WERI-Rb-1 (cell line): ENCODE results near the gene SPEG.
"Not testable (repeated sequence)": the region's sequence is repeated elsewhere in the genome, so short reads cannot be mapped to it uniquely, and the experiment has no call there.

ENCODE experiments used
- DNase-seq: peaks from one replicate; pipeline ENCODE4 v3.0.0-alpha.2; 2020
- H3K27ac ChIP-seq: fragments of 250-450 bp; sonication (Bioruptor Pico); 2 replicates; pipeline ENCODE4 v1.5.1; 2020; ENCODE audit warnings: mild to moderate bottlenecking, moderate library complexity
- H3K27me3 ChIP-seq: fragments of 250-450 bp; sonication (Bioruptor Pico); 2 replicates; pipeline ENCODE4 v1.5.1; 2021; ENCODE audit warnings: mild to moderate bottlenecking, low read depth, moderate library complexity; ENCODE audit not compliant: insufficient read depth, severe bottlenecking
- H3K36me3 ChIP-seq: fragments of 250-450 bp; sonication (Bioruptor Pico); 2 replicates; pipeline ENCODE4 v1.5.1; 2020; ENCODE audit warnings: mild to moderate bottlenecking, moderate library complexity
- H3K4me3 ChIP-seq: 2 replicates; pipeline ENCODE4 v1.5.1; 2011; ENCODE audit warnings: low read depth, mild to moderate bottlenecking, control low read depth, low read length
- H3K9me3 ChIP-seq: fragments of 250-450 bp; sonication (Bioruptor Pico); 2 replicates; pipeline ENCODE4 v1.5.1; 2021; ENCODE audit warnings: mild to moderate bottlenecking, moderate library complexity; ENCODE audit not compliant: severe bottlenecking
- CTCF ChIP-seq: IDR thresholded peaks from 2 replicates; pipeline ENCODE4 v1.5.1; 2011; ENCODE audit warnings: low read depth, mild to moderate bottlenecking, control low read depth, inconsistent platforms, low read length

Gene SPEG

GRCh38 chr2:219406861-219407230, 27.8 kb upstream of the SPEG start:
- H3K4me3 ChIP-seq: no peak overlapping the region
- DNase-seq: no peak
- no peaks in the 10 kb centered on the region for H3K9me3 ChIP-seq
- H3K27me3 ChIP-seq: no peaks in the 10 kb centered on the region
- H3K36me3 ChIP-seq: no peaks in the 10 kb centered on the region
- TF ChIP-seq CTCF: no peak
- no peak overlapping the region for H3K27ac ChIP-seq

GRCh38 chr2:219407343-219407742, 27.3 kb upstream of the SPEG start:
- not testable (repeated sequence) for H3K27ac ChIP-seq, DNase-seq, H3K27me3 ChIP-seq, H3K36me3 ChIP-seq, H3K4me3 ChIP-seq, H3K9me3 ChIP-seq

GRCh38 chr2:219408204-219408603, 26.4 kb upstream of the SPEG start:
- no peak for TF ChIP-seq CTCF

GRCh38 chr2:219408631-219409030, 26.0 kb upstream of the SPEG start:
- TF ChIP-seq CTCF: no peak
- H3K4me3 ChIP-seq: no peak overlapping the region
- H3K27me3 ChIP-seq: no peaks in the 10 kb centered on the region
- H3K36me3 ChIP-seq: no peaks in the 10 kb centered on the region
- DNase-seq: no peak
- no peak overlapping the region for H3K27ac ChIP-seq
- H3K9me3 ChIP-seq: peaks cover 3% of the 10 kb centered on the region

More at GRCh38 chr2:219408204-219408603, 26.4 kb upstream of the SPEG start:
- no peak overlapping the region for H3K27ac ChIP-seq
- H3K27me3 ChIP-seq: no peaks in the 10 kb centered on the region
- no peak for DNase-seq
- no peaks in the 10 kb centered on the region for H3K36me3 ChIP-seq
- no peak overlapping the region for H3K4me3 ChIP-seq
- peaks cover 3% of the 10 kb centered on the region for H3K9me3 ChIP-seq

GRCh38 chr2:219409619-219410018, 25.0 kb upstream of the SPEG start:
- no peaks in the 10 kb centered on the region for H3K36me3 ChIP-seq
- no peaks in the 10 kb centered on the region for H3K27me3 ChIP-seq
- H3K9me3 ChIP-seq: peaks cover 3% of the 10 kb centered on the region
- no peak for TF ChIP-seq CTCF
- no peak overlapping the region for H3K4me3 ChIP-seq
- DNase-seq: no peak
- H3K27ac ChIP-seq: no peak overlapping the region

- no peak for DNase-seq
- Histone ChIP-seq H3K4me3 (no peak overlapping the region), H3K27me3 (no peaks in the 10 kb centered on the region), H3K9me3 (peaks cover 3% of the 10 kb centered on the region), H3K36me3 (no peaks in the 10 kb centered on the region), H3K27ac (no peak overlapping the region)
- TF ChIP-seq CTCF: no peak
These were observed 24.3 kb upstream of the SPEG start for GRCh38 chr2:219410390-219410789.
